ENCODE results near the gene PPP5C.
A peak's percentile ranks its signal among the peaks of the same experiment; 100 is the strongest.
"Not testable (repeated sequence)": the region's sequence is repeated elsewhere in the genome, so short reads cannot be mapped to it uniquely, and the experiment has no call there.

Gene PPP5C

DNA sequence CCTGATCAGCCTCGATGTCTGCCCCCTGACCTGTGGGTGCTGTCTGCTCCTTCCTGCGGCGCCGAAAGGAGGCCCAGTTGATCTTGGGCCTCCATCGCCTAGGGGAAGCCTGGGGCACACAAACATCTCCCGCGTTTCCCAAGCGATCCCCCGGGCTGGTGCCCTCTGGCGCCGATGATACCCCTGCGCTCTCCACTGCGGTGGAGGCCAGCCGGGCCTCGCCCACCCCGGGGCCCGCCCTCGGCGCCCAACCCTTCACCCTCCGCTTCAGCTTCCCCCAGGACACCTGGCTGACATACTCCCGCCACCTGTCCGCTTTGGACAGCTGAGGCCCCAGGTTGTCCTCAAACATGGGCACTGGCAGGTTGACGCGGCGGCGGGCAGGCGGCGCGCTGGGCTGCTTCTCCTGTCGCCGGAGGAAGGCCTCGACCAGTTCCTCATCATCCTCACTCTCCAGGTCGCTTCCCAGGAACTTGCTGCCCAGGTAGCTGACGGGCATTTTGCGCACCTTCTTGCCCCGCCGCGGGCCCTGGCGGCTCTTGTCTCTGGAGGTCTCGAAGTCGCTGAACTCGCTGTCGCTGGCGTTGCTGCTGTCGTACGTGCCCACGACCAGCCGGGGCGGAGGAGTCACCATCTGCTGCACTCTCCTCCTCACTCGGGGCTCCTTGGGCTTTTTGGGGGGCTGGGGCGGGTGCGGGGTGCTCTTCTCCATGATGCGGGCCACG is 65.2 kb downstream of the PPP5C start:
- peaks cover 6% of the 10 kb centered on the region; the same call in 1 of the 2 replicates for H3K36me3 ChIP-seq (ENCODE audit: control insufficient read depth, insufficient read depth, low read length)
- peaks cover 31% of the 10 kb centered on the region for H3K4me1 ChIP-seq (ENCODE audit: control insufficient read depth, insufficient read depth, low read length)
- H3K27ac ChIP-seq (ENCODE audit: low read depth, low read length) = no peak overlapping the region
- H3K9me3 ChIP-seq (ENCODE audit: control insufficient read depth, insufficient read depth, low read depth, low read length) = no peaks in the 10 kb centered on the region
- H3K4me3 ChIP-seq (ENCODE audit: low read depth, low read length) = peak overlapping the region; percentile 91
- H3K9ac ChIP-seq (ENCODE audit: low read length) = peak overlapping the region; percentile 90
- no peaks in the 10 kb centered on the region for H3K27me3 ChIP-seq (ENCODE audit: control insufficient read depth, insufficient read depth, low read length)

- H3K9me3 ChIP-seq (ENCODE audit: control insufficient read depth, insufficient read depth, low read depth, low read length) = no peaks in the 10 kb centered on the region
- H3K4me1 ChIP-seq (ENCODE audit: control insufficient read depth, insufficient read depth, low read length) = peaks cover 29% of the 10 kb centered on the region
- peak overlapping the region; percentile 90 for H3K9ac ChIP-seq (ENCODE audit: low read length)
- peaks cover 6% of the 10 kb centered on the region; the same call in 1 of the 2 replicates for H3K36me3 ChIP-seq (ENCODE audit: control insufficient read depth, insufficient read depth, low read length)
- H3K27me3 ChIP-seq (ENCODE audit: control insufficient read depth, insufficient read depth, low read length) = no peaks in the 10 kb centered on the region
- H3K4me3 ChIP-seq (ENCODE audit: low read depth, low read length) = peak overlapping the region; percentile 91
- peak overlapping the region; percentile 81 for H3K27ac ChIP-seq (ENCODE audit: low read depth, low read length)
Measured at GRCh38 chr19:46412650-46413261, 65.9 kb downstream of the PPP5C start.

DNA sequence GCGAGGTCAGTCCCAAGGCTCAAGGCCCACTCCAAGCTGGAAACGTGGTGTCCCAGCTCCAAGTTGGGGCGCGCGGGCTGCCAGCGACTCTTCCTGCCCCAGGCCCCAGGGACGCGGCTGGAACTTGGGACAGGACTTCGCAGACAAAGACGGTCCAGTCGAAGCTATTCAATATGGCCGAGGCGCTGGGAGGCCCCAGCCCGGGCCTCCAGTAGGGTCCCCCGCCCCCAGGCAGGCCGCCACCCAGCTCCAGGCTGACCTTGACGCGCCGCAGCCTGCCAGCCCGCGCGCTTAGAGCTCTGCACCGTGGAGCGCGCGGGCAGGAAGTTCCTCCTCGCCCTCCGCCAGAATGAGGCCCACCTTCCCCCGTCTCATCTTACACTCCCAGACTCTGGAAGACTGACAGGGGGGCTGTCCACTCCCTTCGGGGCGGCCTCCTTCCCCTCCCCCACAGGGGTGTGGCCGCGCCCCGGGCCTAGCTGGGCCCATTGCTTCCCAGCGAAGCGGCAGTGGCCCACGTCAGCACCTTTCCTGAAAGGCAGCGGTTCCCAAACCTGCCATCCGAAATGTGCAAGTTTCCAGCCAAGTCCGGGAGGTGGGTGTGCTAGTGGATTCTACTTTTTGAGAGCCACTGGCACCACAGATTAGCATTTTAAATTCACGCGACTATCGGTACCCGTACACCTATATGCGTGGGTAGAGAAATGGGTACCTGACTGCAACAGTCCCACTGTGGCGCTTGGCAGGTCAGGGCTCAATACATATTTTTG is 66.6 kb downstream of the PPP5C start, which contains the start of gene CCDC8:
TSS of gene CCDC8 (minus strand) at position 303 of the 770 bp plus-strand sequence. CDS start 754 bp downstream, outside the sequence.
- H3K9ac ChIP-seq (ENCODE audit: low read length) = peak within 1 kb of the TSS; percentile 90
- H3K4me1 ChIP-seq (ENCODE audit: control insufficient read depth, insufficient read depth, low read length) = peaks cover 23% of the 10 kb centered on the region
- H3K27ac ChIP-seq (ENCODE audit: low read depth, low read length) = peak within 1 kb of the TSS; percentile 81
- no peaks in the 10 kb centered on the region for H3K27me3 ChIP-seq (ENCODE audit: control insufficient read depth, insufficient read depth, low read length)
- H3K36me3 ChIP-seq (ENCODE audit: control insufficient read depth, insufficient read depth, low read length) = peaks cover 6% of the 10 kb centered on the region; the same call in 1 of the 2 replicates
- peak within 1 kb of the TSS; percentile 91 for H3K4me3 ChIP-seq (ENCODE audit: low read depth, low read length)
- H3K9me3 ChIP-seq (ENCODE audit: control insufficient read depth, insufficient read depth, low read depth, low read length) = no peaks in the 10 kb centered on the region

DNA sequence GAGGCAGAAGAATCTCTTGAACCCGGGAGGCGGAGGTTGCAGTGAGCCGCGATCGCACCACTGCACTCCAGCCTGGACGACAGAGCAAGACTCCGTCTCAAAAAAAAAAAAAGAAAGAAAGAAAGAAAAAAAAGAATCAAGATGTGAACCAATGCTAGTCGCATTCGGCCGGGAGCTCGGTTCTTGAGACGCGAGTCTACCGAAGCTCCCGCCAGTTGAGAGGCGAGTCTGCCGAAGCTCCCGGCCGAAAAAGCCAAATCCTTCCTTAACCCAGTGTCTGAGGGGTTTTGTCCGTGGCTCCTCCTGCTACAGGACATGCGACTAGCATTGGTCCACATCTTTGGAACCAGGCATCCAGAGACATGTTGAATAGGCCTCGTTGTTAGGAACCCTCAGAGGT is 68.0 kb downstream of the PPP5C start:
- not testable (repeated sequence) for H3K4me3 ChIP-seq (ENCODE audit: low read depth, low read length); H3K9me3 ChIP-seq (ENCODE audit: control insufficient read depth, insufficient read depth, low read depth, low read length); H3K27me3 ChIP-seq (ENCODE audit: control insufficient read depth, insufficient read depth, low read length); H3K27ac ChIP-seq (ENCODE audit: low read depth, low read length); H3K9ac ChIP-seq (ENCODE audit: low read length); H3K36me3 ChIP-seq (ENCODE audit: control insufficient read depth, insufficient read depth, low read length)
- peaks cover 21% of the 10 kb centered on the region for H3K4me1 ChIP-seq (ENCODE audit: control insufficient read depth, insufficient read depth, low read length)

DNA sequence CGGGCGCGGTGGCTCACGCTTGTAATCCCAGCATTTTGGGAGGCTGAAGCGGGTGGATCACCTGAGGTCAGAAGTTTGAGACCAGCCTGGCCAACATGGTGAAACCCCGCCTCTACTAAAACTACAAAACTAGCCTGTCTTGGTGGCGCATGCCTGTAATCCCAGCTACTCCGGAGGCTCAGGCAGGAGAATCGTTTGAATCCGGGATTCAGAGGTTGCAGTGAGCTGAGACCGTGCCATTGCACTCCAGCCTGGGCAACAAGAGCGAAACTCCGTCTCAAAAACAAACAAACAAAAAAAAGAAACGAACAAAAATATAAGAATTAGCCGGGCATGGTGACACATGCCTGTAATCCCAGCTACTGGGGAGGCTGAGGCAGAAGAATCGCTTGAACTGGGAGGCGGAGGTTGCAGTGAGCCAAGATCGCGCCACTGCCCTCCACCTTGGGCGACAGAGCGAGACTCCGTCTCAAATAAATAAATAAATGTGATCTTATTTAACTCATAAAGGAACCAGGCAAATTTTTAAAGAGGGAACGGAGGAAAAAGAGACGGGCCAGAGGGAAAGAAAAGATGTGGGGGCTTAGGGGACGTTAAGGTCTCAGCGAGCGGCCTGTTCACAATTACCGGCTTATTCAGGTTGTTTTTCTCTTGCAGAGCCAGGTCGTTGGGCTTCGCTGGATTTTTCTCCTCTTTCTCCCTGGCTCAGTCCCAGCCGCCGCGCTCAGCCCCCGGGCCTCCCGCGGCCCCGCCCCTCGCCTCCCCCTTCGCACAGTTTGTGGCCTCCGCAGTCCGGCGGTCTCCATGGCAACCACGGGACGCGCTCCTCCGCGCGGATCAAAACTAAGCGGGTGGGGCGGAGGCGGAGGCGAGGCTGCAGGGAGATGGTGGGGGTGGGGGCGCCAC is 69.2 kb downstream of the PPP5C start:
- not testable (repeated sequence) for H3K36me3 ChIP-seq (ENCODE audit: control insufficient read depth, insufficient read depth, low read length); H3K9me3 ChIP-seq (ENCODE audit: control insufficient read depth, insufficient read depth, low read depth, low read length); H3K27me3 ChIP-seq (ENCODE audit: control insufficient read depth, insufficient read depth, low read length); H3K27ac ChIP-seq (ENCODE audit: low read depth, low read length)
- H3K4me1 ChIP-seq (ENCODE audit: control insufficient read depth, insufficient read depth, low read length) = peaks cover 19% of the 10 kb centered on the region
- peak overlapping the region; percentile 2 for H3K9ac ChIP-seq (ENCODE audit: low read length)
- peak overlapping the region; percentile 61 for H3K4me3 ChIP-seq (ENCODE audit: low read depth, low read length)

DNA sequence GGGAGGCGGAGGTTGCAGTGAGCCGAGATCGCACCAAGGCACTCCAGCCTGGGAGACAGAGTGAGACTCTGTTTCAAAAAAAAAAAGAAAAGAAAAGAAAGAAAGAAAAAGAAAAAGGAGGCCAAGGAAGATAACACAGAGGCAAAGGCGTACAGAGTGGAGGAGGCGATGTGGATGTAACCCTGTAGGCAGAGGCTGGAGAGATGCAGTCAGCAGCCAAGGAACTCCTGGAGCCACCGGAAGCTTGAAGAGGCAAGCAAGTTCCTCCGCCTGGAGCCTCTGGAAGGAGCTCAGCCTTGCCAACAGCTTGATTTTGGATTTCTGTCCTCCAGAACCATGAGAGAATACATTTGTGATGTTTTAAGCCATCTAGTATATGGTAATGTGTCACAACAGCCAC is 73.2 kb downstream of the PPP5C start:
- H3K27ac ChIP-seq (ENCODE audit: low read depth, low read length) = no peak overlapping the region
- no peaks in the 10 kb centered on the region for H3K36me3 ChIP-seq (ENCODE audit: control insufficient read depth, insufficient read depth, low read length)
- no peak overlapping the region for H3K4me3 ChIP-seq (ENCODE audit: low read depth, low read length)

GRCh38 chr19:46422344-46422743 is 75.5 kb downstream of the PPP5C start:
- H3K27me3 ChIP-seq (ENCODE audit: control insufficient read depth, insufficient read depth, low read length) = peaks cover 5% of the 10 kb centered on the region
- H3K9ac ChIP-seq (ENCODE audit: low read length) = no peak overlapping the region
- H3K36me3 ChIP-seq (ENCODE audit: control insufficient read depth, insufficient read depth, low read length) = no peaks in the 10 kb centered on the region
- H3K9me3 ChIP-seq (ENCODE audit: control insufficient read depth, insufficient read depth, low read depth, low read length) = no peaks in the 10 kb centered on the region
- H3K4me3 ChIP-seq (ENCODE audit: low read depth, low read length) = no peak overlapping the region
- no peak overlapping the region for H3K27ac ChIP-seq (ENCODE audit: low read depth, low read length)
- peaks cover 12% of the 10 kb centered on the region; the same call in 1 of the 2 replicates for H3K4me1 ChIP-seq (ENCODE audit: control insufficient read depth, insufficient read depth, low read length)

More for the DNA sequence above, 73.2 kb downstream of the PPP5C start:
- no peaks in the 10 kb centered on the region for H3K27me3 ChIP-seq (ENCODE audit: control insufficient read depth, insufficient read depth, low read length)
- no peaks in the 10 kb centered on the region for H3K9me3 ChIP-seq (ENCODE audit: control insufficient read depth, insufficient read depth, low read depth, low read length)
- peaks cover 11% of the 10 kb centered on the region; the same call in 1 of the 2 replicates for H3K4me1 ChIP-seq (ENCODE audit: control insufficient read depth, insufficient read depth, low read length)
- no peak overlapping the region for H3K9ac ChIP-seq (ENCODE audit: low read length)

DNA sequence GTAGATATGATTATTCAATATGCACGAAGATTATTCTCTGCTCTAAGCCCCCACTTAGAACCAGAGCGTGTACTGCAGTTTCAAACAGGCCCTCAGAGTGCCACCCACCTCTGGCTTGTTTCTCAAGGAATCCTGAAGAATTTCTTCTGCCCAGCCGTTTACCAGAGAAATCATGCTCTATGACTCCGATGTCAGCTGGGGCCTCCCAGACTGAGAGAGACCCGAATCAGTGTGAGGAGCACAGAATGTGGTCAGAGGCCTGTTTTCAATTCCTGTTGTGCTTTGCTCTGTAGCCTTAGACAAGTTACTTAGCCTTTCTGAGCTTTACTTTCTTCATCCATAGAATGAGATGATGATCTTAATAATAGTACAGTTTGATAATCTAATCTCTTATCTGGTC is 76.3 kb downstream of the PPP5C start:
- Histone ChIP-seq H3K27me3 (ENCODE audit: control insufficient read depth, insufficient read depth, low read length) (peaks cover 14% of the 10 kb centered on the region), H3K4me3 (ENCODE audit: low read depth, low read length) (no peak overlapping the region)

DNA sequence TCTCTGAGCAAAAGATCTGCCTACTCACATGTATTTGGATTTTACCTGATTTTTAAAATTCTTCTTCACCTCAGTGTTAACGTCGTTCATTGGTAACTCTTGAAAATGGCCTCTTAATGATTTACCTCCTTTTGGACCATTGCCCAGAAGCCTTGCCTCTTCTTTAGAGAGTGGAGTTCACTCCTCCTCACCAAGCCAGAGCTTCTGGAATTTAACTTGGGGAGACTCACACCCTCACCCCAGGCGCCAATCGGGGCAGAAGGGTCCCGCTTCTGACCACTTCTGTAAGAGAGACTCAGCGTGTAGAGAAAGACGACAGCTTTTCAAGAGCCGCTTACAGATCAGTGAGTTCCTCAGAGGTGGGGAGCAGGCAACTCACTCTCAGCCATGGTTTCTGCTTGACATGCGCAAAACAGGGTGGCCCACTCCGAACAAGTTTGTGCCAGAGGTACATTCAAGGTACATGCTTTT is 79.2 kb downstream of the PPP5C start:
- H3K27me3 ChIP-seq (ENCODE audit: control insufficient read depth, insufficient read depth, low read length) = peaks cover 27% of the 10 kb centered on the region
- H3K9ac ChIP-seq (ENCODE audit: low read length) = peak overlapping the region; percentile 43
- no peak overlapping the region for H3K27ac ChIP-seq (ENCODE audit: low read depth, low read length)
- no peaks in the 10 kb centered on the region for H3K9me3 ChIP-seq (ENCODE audit: control insufficient read depth, insufficient read depth, low read depth, low read length)
- H3K4me1 ChIP-seq (ENCODE audit: control insufficient read depth, insufficient read depth, low read length) = peaks cover 16% of the 10 kb centered on the region
- H3K4me3 ChIP-seq (ENCODE audit: low read depth, low read length) = peak overlapping the region; percentile 82
- H3K36me3 ChIP-seq (ENCODE audit: control insufficient read depth, insufficient read depth, low read length) = no peaks in the 10 kb centered on the region

More for the DNA sequence above, 76.3 kb downstream of the PPP5C start:
- Histone ChIP-seq H3K9me3 (ENCODE audit: control insufficient read depth, insufficient read depth, low read depth, low read length) (no peaks in the 10 kb centered on the region), H3K27ac (ENCODE audit: low read depth, low read length) (no peak overlapping the region), H3K4me1 (ENCODE audit: control insufficient read depth, insufficient read depth, low read length) (peaks cover 12% of the 10 kb centered on the region; the same call in 1 of the 2 replicates), H3K36me3 (ENCODE audit: control insufficient read depth, insufficient read depth, low read length) (no peaks in the 10 kb centered on the region), H3K9ac (ENCODE audit: low read length) (no peak overlapping the region)

DNA sequence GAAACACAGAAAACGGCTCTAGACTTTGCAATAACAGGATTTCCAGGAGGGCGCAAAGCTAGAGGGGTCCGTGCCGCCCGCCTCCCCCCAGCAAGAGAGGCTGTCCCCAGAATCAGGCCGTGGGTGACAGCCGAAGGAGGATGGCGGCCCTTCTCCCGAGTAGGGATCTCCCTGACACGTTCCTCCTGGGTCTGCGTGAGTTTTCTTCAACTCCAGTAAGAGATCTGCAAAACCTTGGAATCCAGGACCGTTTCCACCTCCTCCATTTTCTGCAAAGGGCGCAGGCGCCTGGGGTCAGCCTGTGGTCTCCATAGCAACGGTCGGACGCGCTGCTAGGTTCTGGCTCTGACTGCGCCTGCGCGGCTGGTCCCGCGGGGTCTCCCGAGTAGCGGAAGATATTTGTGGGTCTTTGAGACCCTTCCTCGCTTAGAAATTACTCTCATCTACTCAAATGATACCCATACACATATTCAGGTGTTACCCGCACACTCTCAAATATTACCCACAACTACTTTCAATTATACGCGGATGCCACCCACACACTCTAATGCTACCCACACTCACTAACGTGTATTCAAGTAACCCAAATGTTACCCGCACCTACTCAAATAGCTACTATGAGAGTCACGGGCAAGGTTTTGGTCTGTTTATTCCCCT is 79.7 kb downstream of the PPP5C start:
- no peaks in the 10 kb centered on the region for H3K36me3 ChIP-seq (ENCODE audit: control insufficient read depth, insufficient read depth, low read length)
- H3K4me3 ChIP-seq (ENCODE audit: low read depth, low read length) = peak overlapping the region; percentile 82
- peaks cover 18% of the 10 kb centered on the region for H3K4me1 ChIP-seq (ENCODE audit: control insufficient read depth, insufficient read depth, low read length)
- no peak overlapping the region for H3K27ac ChIP-seq (ENCODE audit: low read depth, low read length)
- H3K9ac ChIP-seq (ENCODE audit: low read length) = peak overlapping the region; percentile 43
- peaks cover 27% of the 10 kb centered on the region for H3K27me3 ChIP-seq (ENCODE audit: control insufficient read depth, insufficient read depth, low read length)
- no peaks in the 10 kb centered on the region for H3K9me3 ChIP-seq (ENCODE audit: control insufficient read depth, insufficient read depth, low read depth, low read length)

All from HUES6 (cell line).